Type B pancreatic cell (in vitro differentiated cells): Measurements from ENCODE around the gene RPS29. TPM values are rescaled to one million over a fixed set of nuclear protein-coding genes. Genes with fewer than 3 reads are reported as not detected.
"Not testable (repeated sequence)": the region's sequence is repeated elsewhere in the genome, so short reads cannot be mapped to it uniquely, and the experiment has no call there.

Experiments
- DNase-seq: peaks from one replicate; pipeline ENCODE4 v3.0.0; 2021; ENCODE audit warnings: mixed read lengths; ENCODE audit not compliant: unreplicated experiment; ENCODE audit errors: extremely low spot score
- H3K27ac Mint-ChIP-seq: 2 replicates; pipeline ENCODE4 v1.8.0; 2021; ENCODE audit warnings: mild to moderate bottlenecking, mixed read lengths
- H3K27me3 Mint-ChIP-seq: 2 replicates; pipeline ENCODE4 v1.8.0; 2021; ENCODE audit warnings: mixed read lengths
- H3K36me3 Mint-ChIP-seq: 2 replicates; pipeline ENCODE4 v1.8.0; 2021; ENCODE audit warnings: mixed read lengths
- H3K4me1 Mint-ChIP-seq: one replicate; pipeline ENCODE4 v1.8.0; 2021; ENCODE audit warnings: mixed read lengths; ENCODE audit not compliant: unreplicated experiment
- H3K4me3 Mint-ChIP-seq: 2 replicates; pipeline ENCODE4 v1.8.0; 2021; ENCODE audit warnings: mild to moderate bottlenecking, mixed read lengths
- H3K9me3 Mint-ChIP-seq: 2 replicates; pipeline ENCODE4 v1.8.0; 2021; ENCODE audit warnings: mixed read lengths
- total RNA-seq: library from RNA; stranded (reverse); gene quantifications from 2 replicates; pipeline ENCODE4 v1.2.1, GENCODE V29; 2021; ENCODE audit warnings: low replicate concordance
- TF ChIP-seq, protein P1 (sequence below): fragments of 200-600 bp; sonication (generic); conservative IDR thresholded peaks from 2 replicates; pipeline ENCODE4 v1.5.0; 2021; ENCODE audit warnings: antibody characterized with exemption, mild to moderate bottlenecking

The RPS29 gene
- total RNA-seq, 1 donor from 2014 or later: 1,493 TPM

DNA sequence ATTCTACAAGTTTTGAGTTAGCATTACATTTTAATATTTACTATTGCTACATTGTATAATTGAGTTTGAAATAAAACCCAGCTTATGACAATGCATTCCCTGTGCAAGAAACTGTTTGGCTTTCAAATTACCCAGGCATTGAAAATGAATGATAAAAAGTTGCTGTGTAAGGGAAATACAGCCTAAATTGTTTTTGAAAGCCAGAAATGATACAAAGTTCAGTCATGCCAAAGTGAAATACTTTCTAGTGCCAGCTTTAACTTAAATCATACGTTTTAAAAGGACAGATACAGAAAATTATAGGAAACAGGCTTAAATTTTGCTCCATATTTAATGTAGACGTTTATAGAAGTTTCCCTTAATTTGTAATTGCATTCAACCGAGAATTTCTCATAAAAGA lies 37.2 kb upstream of the RPS29 start:
- TF ChIP-seq, protein P1, sequence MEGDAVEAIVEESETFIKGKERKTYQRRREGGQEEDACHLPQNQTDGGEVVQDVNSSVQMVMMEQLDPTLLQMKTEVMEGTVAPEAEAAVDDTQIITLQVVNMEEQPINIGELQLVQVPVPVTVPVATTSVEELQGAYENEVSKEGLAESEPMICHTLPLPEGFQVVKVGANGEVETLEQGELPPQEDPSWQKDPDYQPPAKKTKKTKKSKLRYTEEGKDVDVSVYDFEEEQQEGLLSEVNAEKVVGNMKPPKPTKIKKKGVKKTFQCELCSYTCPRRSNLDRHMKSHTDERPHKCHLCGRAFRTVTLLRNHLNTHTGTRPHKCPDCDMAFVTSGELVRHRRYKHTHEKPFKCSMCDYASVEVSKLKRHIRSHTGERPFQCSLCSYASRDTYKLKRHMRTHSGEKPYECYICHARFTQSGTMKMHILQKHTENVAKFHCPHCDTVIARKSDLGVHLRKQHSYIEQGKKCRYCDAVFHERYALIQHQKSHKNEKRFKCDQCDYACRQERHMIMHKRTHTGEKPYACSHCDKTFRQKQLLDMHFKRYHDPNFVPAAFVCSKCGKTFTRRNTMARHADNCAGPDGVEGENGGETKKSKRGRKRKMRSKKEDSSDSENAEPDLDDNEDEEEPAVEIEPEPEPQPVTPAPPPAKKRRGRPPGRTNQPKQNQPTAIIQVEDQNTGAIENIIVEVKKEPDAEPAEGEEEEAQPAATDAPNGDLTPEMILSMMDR: no peak
- Mint-ChIP-seq H3K4me1 (peaks cover 23% of the 10 kb centered on the region), H3K4me3 (no peak overlapping the region), H3K27ac (no peak overlapping the region), H3K27me3 (no peaks in the 10 kb centered on the region), H3K9me3 (no peaks in the 10 kb centered on the region), H3K36me3 (peaks cover 15% of the 10 kb centered on the region)
- DNase-seq: no peak

DNA sequence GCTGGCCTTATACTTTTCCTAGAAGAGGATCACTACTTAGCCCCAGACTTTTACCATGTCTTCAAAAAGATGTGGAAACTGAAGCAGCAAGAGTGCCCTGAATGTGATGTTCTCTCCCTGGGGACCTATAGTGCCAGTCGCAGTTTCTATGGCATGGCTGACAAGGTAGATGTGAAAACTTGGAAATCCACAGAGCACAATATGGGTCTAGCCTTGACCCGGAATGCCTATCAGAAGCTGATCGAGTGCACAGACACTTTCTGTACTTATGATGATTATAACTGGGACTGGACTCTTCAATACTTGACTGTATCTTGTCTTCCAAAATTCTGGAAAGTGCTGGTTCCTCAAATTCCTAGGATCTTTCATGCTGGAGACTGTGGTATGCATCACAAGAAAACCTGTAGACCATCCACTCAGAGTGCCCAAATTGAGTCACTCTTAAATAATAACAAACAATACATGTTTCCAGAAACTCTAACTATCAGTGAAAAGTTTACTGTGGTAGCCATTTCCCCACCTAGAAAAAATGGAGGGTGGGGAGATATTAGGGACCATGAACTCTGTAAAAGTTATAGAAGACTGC lies 35.9 kb upstream of the RPS29 start:
- Mint-ChIP-seq H3K4me1 (peaks cover 31% of the 10 kb centered on the region), H3K4me3 (peak overlapping the region; percentile 99), H3K9me3 (no peaks in the 10 kb centered on the region), H3K27me3 (no peaks in the 10 kb centered on the region), H3K27ac (peak overlapping the region; percentile 76), H3K36me3 (peaks cover 21% of the 10 kb centered on the region)
- TF ChIP-seq, protein P1: no peak
- DNase-seq: no peak

DNA sequence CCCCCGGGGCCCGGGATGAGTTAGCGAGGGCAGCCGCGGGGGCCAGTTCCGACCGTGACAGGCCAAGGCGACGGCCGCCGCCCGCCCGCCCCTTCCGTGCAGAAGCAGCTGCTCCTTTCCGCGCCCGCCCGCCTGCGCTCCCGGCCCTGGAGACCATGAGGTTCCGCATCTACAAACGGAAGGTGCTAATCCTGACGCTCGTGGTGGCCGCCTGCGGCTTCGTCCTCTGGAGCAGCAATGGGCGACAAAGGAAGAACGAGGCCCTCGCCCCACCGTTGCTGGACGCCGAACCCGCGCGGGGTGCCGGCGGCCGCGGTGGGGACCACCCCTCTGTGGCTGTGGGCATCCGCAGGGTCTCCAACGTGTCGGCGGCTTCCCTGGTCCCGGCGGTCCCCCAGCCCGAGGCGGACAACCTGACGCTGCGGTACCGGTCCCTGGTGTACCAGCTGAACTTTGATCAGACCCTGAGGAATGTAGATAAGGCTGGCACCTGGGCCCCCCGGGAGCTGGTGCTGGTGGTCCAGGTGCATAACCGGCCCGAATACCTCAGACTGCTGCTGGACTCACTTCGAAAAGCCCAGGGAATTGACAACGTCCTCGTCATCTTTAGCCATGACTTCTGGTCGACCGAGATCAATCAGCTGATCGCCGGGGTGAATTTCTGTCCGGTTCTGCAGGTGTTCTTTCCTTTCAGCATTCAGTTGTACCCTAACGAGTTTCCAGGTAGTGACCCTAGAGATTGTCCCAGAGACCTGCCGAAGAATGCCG lies 35.1 kb upstream of the RPS29 start:
- no peaks in the 10 kb centered on the region for H3K27me3 Mint-ChIP-seq
- TF ChIP-seq, protein P1: no peak
- peak overlapping the region; percentile 99 for H3K4me3 Mint-ChIP-seq
- peaks cover 19% of the 10 kb centered on the region for H3K36me3 Mint-ChIP-seq
- peaks cover 31% of the 10 kb centered on the region for H3K4me1 Mint-ChIP-seq
- no peaks in the 10 kb centered on the region for H3K9me3 Mint-ChIP-seq
- peak overlapping the region; percentile 100 for H3K27ac Mint-ChIP-seq
- peak; percentile 74 for DNase-seq

DNA sequence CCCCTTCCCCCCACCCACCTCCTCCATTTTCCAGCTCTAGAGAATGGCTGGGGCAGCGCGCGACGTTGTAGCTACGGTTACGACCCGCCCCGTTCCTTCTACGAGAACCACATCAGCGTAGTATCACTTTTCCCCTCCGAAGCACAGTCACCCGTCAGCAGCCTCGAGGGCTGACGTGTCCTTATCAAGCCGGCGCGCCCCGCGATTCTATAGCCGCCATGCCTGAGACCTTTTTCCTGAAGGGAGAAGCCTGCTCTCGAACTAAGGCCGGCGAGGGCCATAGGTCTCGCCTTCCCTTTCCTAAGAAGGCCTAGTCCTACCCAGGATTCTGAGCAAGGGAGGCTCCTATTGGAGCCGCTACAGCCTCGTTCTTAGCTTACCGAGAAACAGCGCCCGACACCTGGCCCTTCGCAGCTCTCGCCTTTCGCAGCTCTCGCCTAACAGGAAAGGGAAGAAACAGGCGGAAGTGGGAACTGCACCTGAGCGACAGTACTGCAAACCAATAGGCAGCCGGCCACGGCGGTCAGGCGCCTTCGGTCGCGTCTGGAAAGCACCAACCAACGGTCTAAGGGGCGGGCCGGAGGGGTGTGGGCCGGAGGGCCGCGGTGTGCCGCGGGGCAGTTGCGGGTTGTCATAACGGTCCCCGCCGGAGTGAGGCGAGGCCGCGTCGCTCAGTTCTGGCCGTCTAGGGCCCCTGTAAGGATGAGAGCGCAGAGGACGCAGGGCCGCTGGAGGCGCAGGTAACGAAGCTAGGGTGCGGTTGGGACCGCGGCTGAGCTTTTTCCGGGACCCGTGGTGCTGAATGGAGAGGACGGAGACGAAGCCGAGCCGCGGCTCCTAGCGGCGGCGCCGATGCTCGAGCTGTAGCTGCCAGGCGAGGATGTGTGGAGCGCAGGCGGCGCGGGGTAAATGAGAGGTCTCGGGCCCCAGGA lies 34.3 kb upstream of the RPS29 start, which contains the start of the genes MGAT2 and RPL36AL:
Gene MGAT2, plus strand, starts transcription at position 618 of the 932 bp plus-strand sequence. CDS start 470 bp downstream, outside the sequence.
Gene RPL36AL, minus strand, starts transcription at position 445 of the 932 bp plus-strand sequence. CDS start 1,522 bp downstream, outside the sequence.
- DNase-seq: peak; percentile 98
- Mint-ChIP-seq H3K27ac (peak within 1 kb of the TSS; percentile 100), H3K4me3 (peak within 1 kb of the TSS; percentile 99), H3K9me3 (no peaks in the 10 kb centered on the region), H3K4me1 (peaks cover 31% of the 10 kb centered on the region), H3K36me3 (peaks cover 19% of the 10 kb centered on the region), H3K27me3 (no peaks in the 10 kb centered on the region)
- TF ChIP-seq, protein P1: peak; percentile 55

DNA sequence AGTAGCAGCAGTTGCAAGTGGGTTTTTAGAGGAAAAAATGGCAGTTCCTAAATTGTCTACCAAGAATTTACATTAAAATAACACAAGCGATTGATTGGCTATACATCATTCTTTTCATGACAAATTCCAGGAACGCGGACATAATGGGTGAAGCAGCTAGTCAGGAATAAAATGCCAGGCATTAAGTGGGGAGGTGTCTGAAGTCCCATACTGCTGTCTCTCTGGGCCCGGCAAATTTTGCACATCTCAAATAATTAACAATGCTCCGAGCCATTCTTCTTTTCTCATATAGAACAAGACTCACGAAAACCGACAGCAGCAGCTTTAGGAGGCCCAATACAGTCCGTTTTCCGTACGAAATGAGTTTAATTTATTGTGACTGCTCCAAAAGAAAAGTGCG lies 33.5 kb upstream of the RPS29 start:
- Mint-ChIP-seq H3K27me3 (no peaks in the 10 kb centered on the region), H3K27ac (peak overlapping the region; percentile 100), H3K36me3 (peaks cover 19% of the 10 kb centered on the region), H3K4me1 (peaks cover 31% of the 10 kb centered on the region), H3K4me3 (peak overlapping the region; percentile 99), H3K9me3 (no peaks in the 10 kb centered on the region)
- no peak for DNase-seq
- TF ChIP-seq, protein P1: no peak

DNA sequence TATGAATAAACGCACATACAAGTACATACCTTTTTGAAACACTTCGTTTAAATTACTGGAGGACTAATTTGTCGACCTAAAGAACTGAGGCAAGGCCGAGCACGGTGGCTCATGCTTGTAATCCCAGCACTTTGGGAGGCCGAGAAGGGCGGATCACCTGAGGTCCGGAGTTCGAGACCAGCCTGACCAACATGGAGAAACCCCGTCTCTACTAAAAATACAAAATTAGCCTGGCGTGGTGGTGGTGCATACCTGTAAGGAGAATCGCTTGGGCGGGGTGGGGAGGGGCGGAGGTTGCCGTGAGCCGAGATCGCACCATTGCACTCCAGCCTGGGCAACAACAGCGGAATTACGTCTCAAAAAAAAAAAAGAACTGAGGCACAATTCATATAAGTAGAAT lies 33.1 kb upstream of the RPS29 start:
- H3K4me3 Mint-ChIP-seq: peak overlapping the region; percentile 99
- peak overlapping the region; percentile 100 for H3K27ac Mint-ChIP-seq
- peaks cover 31% of the 10 kb centered on the region for H3K4me1 Mint-ChIP-seq
- H3K9me3 Mint-ChIP-seq, H3K27me3 Mint-ChIP-seq, DNase-seq: not testable (repeated sequence)
- H3K36me3 Mint-ChIP-seq: peaks cover 20% of the 10 kb centered on the region
